Astrocyte (in vitro differentiated cells and primary cell): ENCODE measurements around the gene DDX41. TPM values are rescaled to one million over a fixed set of nuclear protein-coding genes. Genes with fewer than 3 reads are reported as not detected.

Source experiments
- DNase-seq: peaks from one replicate; pipeline ENCODE4 v3.0.0-alpha.2; 2010; ENCODE audit warnings: low read depth
- FAIRE-seq: peaks from 2 replicates; lab custom pipeline; 2011; peaks lifted over from hg19 to GRCh38; lab: Jason Lieb, UNC
- H2AFZ ChIP-seq: 2 replicates; pipeline ENCODE4 v1.6.0; 2012; ENCODE audit warnings: low read depth, low read length, inconsistent platforms
- H3K27ac ChIP-seq: 2 replicates; pipeline ENCODE4 v1.5.1; 2011; ENCODE audit warnings: low read depth, low read length, inconsistent platforms
- H3K27me3 ChIP-seq: 2 replicates; pipeline ENCODE4 v1.6.0; 2011; ENCODE audit warnings: low read length, inconsistent platforms; ENCODE audit not compliant: insufficient read depth
- H3K36me3 ChIP-seq: 2 replicates; pipeline ENCODE4 v1.5.1; 2011; ENCODE audit warnings: low read length, inconsistent platforms; ENCODE audit not compliant: insufficient read depth
- H3K4me1 ChIP-seq: 2 replicates; pipeline ENCODE4 v1.5.1; 2011; ENCODE audit warnings: low read length, inconsistent platforms; ENCODE audit not compliant: insufficient read depth
- H3K4me2 ChIP-seq: 2 replicates; pipeline ENCODE4 v1.6.0; 2012; ENCODE audit warnings: low read length, inconsistent platforms
- H3K4me3 ChIP-seq: 2 replicates; pipeline ENCODE4 v1.5.1; 2011; ENCODE audit warnings: low read depth, mild to moderate bottlenecking, low read length, inconsistent platforms; ENCODE audit not compliant: insufficient read depth
- H3K79me2 ChIP-seq: 2 replicates; pipeline ENCODE4 v1.6.0; 2012; ENCODE audit warnings: mild to moderate bottlenecking, low read length, inconsistent platforms; ENCODE audit not compliant: insufficient read depth
- H3K9ac ChIP-seq: 2 replicates; pipeline ENCODE4 v1.6.0; 2012; ENCODE audit warnings: mild to moderate bottlenecking, low read length, inconsistent platforms
- H3K9me3 ChIP-seq: 2 replicates; pipeline ENCODE4 v1.5.1; 2012; ENCODE audit warnings: low read depth, mild to moderate bottlenecking, low read length, inconsistent platforms; ENCODE audit not compliant: insufficient read depth
- H4K20me1 ChIP-seq: 2 replicates; pipeline ENCODE4 v1.6.0; 2012; ENCODE audit warnings: low read length, inconsistent platforms; ENCODE audit not compliant: insufficient read depth
- H3K27ac Mint-ChIP-seq: one replicate; pipeline ENCODE4 v1.8.0; 2021; ENCODE audit warnings: mild to moderate bottlenecking, mixed read lengths; ENCODE audit not compliant: unreplicated experiment
- H3K27me3 Mint-ChIP-seq: one replicate; pipeline ENCODE4 v1.8.0; 2021; ENCODE audit warnings: low read depth, mixed read lengths; ENCODE audit not compliant: unreplicated experiment
- H3K36me3 Mint-ChIP-seq: one replicate; pipeline ENCODE4 v1.8.0; 2021; ENCODE audit warnings: low read depth, mixed read lengths; ENCODE audit not compliant: unreplicated experiment
- H3K4me1 Mint-ChIP-seq: one replicate; pipeline ENCODE4 v1.8.0; 2021; ENCODE audit warnings: low read depth, mixed read lengths; ENCODE audit not compliant: unreplicated experiment
- H3K4me3 Mint-ChIP-seq: one replicate; pipeline ENCODE4 v1.8.0; 2021; ENCODE audit warnings: mild to moderate bottlenecking, moderate library complexity, mixed read lengths; ENCODE audit not compliant: unreplicated experiment
- H3K9me3 Mint-ChIP-seq: one replicate; pipeline ENCODE4 v1.8.0; 2021; ENCODE audit warnings: mild to moderate bottlenecking, mixed read lengths; ENCODE audit not compliant: unreplicated experiment
- CTCF ChIP-seq: IDR thresholded peaks from 2 replicates; pipeline ENCODE4 v1.5.1; 2011; ENCODE audit warnings: low read depth, mild to moderate bottlenecking, inconsistent platforms, low read length, moderate library complexity; ENCODE audit not compliant: insufficient read depth
- EZH2 ChIP-seq: IDR thresholded peaks from 2 replicates; pipeline ENCODE4 v1.6.1; 2012; ENCODE audit warnings: mild to moderate bottlenecking, low read length, inconsistent platforms; ENCODE audit not compliant: insufficient read depth
- total RNA-seq: library from RNA; stranded (reverse); gene quantifications from 2 replicates; pipeline ENCODE4 v1.2.1, GENCODE V29; 2021

DDX41 gene
- total RNA-seq, 1 donor from 2014 or later = 92.5 TPM

- peak overlapping the region; percentile 87 for H3K27ac Mint-ChIP-seq
- no peak for FAIRE-seq
Measured at GRCh38 chr5:177472460-177473442, 44.0 kb downstream of the DDX41 start.

GRCh38 chr5:177471610-177472356 lies 45.0 kb downstream of the DDX41 start:
- Histone ChIP-seq H3K4me2 (peak overlapping the region; percentile 99), H3K27me3 (no peaks in the 10 kb centered on the region), H2AFZ (no peak overlapping the region), H3K27ac (peak overlapping the region; percentile 81), H3K36me3 (peaks cover 19% of the 10 kb centered on the region), H3K4me1 (peaks cover 60% of the 10 kb centered on the region), H4K20me1 (peaks cover 68% of the 10 kb centered on the region), H3K9ac (peak overlapping the region; percentile 94), H3K9me3 (no peaks in the 10 kb centered on the region), H3K4me3 (peak overlapping the region; percentile 75), H3K79me2 (peaks cover 61% of the 10 kb centered on the region)
- Mint-ChIP-seq H3K4me3 (peak overlapping the region; percentile 88), H3K27me3 (no peaks in the 10 kb centered on the region), H3K9me3 (no peaks in the 10 kb centered on the region), H3K36me3 (peaks cover 18% of the 10 kb centered on the region), H3K4me1 (peaks cover 53% of the 10 kb centered on the region), H3K27ac (peak overlapping the region; percentile 87)
- DNase-seq (peak; percentile 65), FAIRE-seq (no peak)
- TF ChIP-seq EZH2 = no peak
- no peak for TF ChIP-seq CTCF

More at GRCh38 chr5:177472460-177473442, 44.0 kb downstream of the DDX41 start:
- Mint-ChIP-seq H3K9me3 (no peaks in the 10 kb centered on the region), H3K4me3 (peak overlapping the region; percentile 88), H3K36me3 (peaks cover 16% of the 10 kb centered on the region), H3K4me1 (peaks cover 55% of the 10 kb centered on the region), H3K27me3 (no peaks in the 10 kb centered on the region)
- Histone ChIP-seq H2AFZ (no peak overlapping the region), H3K4me3 (peak overlapping the region; percentile 75), H3K79me2 (peaks cover 51% of the 10 kb centered on the region), H3K27me3 (no peaks in the 10 kb centered on the region), H3K9me3 (no peaks in the 10 kb centered on the region), H3K27ac (peak overlapping the region; percentile 81), H3K9ac (peak overlapping the region; percentile 94), H4K20me1 (peaks cover 58% of the 10 kb centered on the region), H3K4me2 (peak overlapping the region; percentile 99), H3K4me1 (peaks cover 62% of the 10 kb centered on the region), H3K36me3 (peaks cover 11% of the 10 kb centered on the region)
- TF ChIP-seq CTCF (no peak), EZH2 (no peak)
- DNase-seq = no peak
